ENCODE measurements around the gene LIG3. TPM values are rescaled to one million over a fixed set of nuclear protein-coding genes. Genes with fewer than 3 reads are reported as not detected.
A peak's percentile ranks its signal among the peaks of the same experiment; 100 is the strongest.
"Not testable (repeated sequence)": the region's sequence is repeated elsewhere in the genome, so short reads cannot be mapped to it uniquely, and the experiment has no call there.

Gene LIG3
- total RNA-seq, 2 experiments from 2014 or later: 44.1 to 50.4 TPM

DNA sequence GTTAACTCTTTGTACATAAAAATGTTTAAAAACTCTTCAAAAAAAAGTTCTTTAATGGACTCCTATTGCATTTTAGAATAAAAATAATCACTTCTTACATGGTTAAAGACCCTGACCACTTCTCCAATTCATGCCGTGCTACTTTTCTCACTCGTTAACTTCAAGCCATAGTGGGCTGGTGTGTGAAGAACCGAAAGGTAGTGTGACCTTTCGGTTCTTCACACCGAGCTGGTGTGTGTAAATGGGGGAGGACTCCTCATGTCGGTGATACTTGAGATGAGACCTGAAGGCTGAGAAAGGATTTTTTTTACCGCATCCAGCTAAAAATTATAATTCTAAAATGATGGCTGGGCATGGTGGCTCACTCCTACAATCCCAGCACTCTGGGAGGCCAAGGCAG, 61.1 kb downstream of the LIG3 start:
- DNase-seq (no peak), ATAC-seq (no peak)
- CTCF ChIA-PET: interaction anchor here (1.1 to 1.8 kb wide), 3 partner anchors 12 to 49 kb away, joined by 3 to 7 read pairs (median 7); no protein-coding TSS in a partner anchor
- Mint-ChIP-seq H3K4me1 (ENCODE audit: low read depth) (peaks cover 50% of the 10 kb centered on the region), H3K27ac (peak overlapping the region; percentile 36), H3K36me3 (ENCODE audit: low read depth) (peaks cover 4% of the 10 kb centered on the region), H3K9me3 (no peaks in the 10 kb centered on the region), H3K4me3 (no peak overlapping the region), H3K27me3 (no peaks in the 10 kb centered on the region)
- POLR2A ChIA-PET: interaction anchor here (1.0 to 2.5 kb wide), 6 partner anchors 8 to 52 kb away, joined by 3 to 8 read pairs (median 6); no protein-coding TSS in a partner anchor
- intact Hi-C loops (cut with micrococcal nuclease): no loop called here
- TF ChIP-seq, protein P1, sequence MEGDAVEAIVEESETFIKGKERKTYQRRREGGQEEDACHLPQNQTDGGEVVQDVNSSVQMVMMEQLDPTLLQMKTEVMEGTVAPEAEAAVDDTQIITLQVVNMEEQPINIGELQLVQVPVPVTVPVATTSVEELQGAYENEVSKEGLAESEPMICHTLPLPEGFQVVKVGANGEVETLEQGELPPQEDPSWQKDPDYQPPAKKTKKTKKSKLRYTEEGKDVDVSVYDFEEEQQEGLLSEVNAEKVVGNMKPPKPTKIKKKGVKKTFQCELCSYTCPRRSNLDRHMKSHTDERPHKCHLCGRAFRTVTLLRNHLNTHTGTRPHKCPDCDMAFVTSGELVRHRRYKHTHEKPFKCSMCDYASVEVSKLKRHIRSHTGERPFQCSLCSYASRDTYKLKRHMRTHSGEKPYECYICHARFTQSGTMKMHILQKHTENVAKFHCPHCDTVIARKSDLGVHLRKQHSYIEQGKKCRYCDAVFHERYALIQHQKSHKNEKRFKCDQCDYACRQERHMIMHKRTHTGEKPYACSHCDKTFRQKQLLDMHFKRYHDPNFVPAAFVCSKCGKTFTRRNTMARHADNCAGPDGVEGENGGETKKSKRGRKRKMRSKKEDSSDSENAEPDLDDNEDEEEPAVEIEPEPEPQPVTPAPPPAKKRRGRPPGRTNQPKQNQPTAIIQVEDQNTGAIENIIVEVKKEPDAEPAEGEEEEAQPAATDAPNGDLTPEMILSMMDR (IDR thresholded peaks at IDR 0.05): no peak

GRCh38 chr17:35044181-35044580, 63.9 kb downstream of the LIG3 start:
- DNase-seq (no peak), ATAC-seq (no peak)
- Mint-ChIP-seq H3K9me3 (no peaks in the 10 kb centered on the region), H3K27ac (peak overlapping the region; percentile 97), H3K4me1 (ENCODE audit: low read depth) (peaks cover 62% of the 10 kb centered on the region), H3K4me3 (no peak overlapping the region), H3K36me3 (ENCODE audit: low read depth) (peaks cover 7% of the 10 kb centered on the region), H3K27me3 (no peaks in the 10 kb centered on the region)
- TF ChIP-seq, protein P1 (IDR thresholded peaks at IDR 0.05): no peak
- intact Hi-C loops (cut with micrococcal nuclease): no loop called here
- POLR2A ChIA-PET: interaction anchor here (0.7 kb wide), 1 partner anchor 165 kb away, joined by 5 read pairs; no protein-coding TSS in a partner anchor
- CTCF ChIA-PET: interaction anchor here (1.6 kb wide), 1 partner anchor 46 kb away, joined by 4 read pairs; no protein-coding TSS in a partner anchor

DNA sequence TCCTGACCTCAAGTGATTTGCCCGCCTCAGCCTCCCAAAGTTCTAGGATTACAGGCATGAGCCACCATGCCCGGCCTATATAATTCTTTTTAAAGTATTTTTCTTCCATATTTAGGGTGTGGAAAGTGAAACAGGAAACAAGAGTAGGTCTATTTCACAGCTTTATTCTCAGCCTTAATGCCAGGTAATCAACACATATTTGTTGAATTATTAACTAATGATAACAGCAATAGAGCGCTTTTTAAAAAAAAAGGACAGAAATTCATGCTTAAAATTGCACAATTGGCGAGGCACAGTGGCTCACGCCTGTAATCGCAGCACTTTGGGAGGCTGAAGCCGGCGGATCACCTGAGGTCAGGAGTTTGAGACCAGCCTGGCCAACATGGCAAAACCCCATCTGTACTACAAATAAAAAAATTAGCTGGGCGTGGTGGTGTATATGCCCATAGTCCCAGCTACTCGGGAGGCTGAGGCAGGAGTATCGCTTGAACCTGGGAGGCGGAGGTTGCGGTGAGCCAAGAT, 65.2 kb downstream of the LIG3 start:
- ATAC-seq; DNase-seq; H3K9me3 Mint-ChIP-seq; H3K27me3 Mint-ChIP-seq; intact Hi-C loops (cut with micrococcal nuclease); H3K36me3 Mint-ChIP-seq (ENCODE audit: low read depth): not testable (repeated sequence)
- Mint-ChIP-seq H3K4me3 (peak overlapping the region; percentile 77), H3K4me1 (ENCODE audit: low read depth) (peaks cover 66% of the 10 kb centered on the region), H3K27ac (peak overlapping the region; percentile 97)
- ChIA-PET CTCF (interaction anchor here (0.6 kb wide), 1 partner anchor 322 kb away, joined by 3 read pairs; no protein-coding TSS in a partner anchor), POLR2A (interaction anchor here (1.3 to 2.4 kb wide), 2 partner anchors 9 to 41 kb away, joined by 3 to 7 read pairs; no protein-coding TSS in a partner anchor)

DNA sequence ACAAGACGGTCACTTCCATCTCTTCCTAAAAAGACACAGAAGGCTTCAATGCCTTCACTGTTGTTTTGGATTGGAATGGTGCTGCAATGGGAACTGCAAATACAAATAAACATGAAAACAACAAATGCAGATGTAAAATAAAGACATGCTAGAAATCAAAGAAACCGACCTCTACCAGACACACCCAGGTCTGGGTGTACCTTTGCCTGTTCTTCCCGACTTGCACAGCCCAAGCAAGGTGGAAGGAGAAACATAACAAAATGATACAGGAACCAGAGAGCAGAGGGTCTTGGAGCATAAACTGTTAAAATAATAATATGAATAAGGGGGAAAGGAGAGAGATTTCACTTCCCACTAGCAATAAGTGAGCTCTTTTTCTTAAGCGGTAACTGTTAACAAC, 65.9 kb downstream of the LIG3 start:
- Mint-ChIP-seq H3K4me3 (peak overlapping the region; percentile 77), H3K9me3 (no peaks in the 10 kb centered on the region), H3K36me3 (ENCODE audit: low read depth) (peaks cover 7% of the 10 kb centered on the region), H3K27ac (peak overlapping the region; percentile 97), H3K4me1 (ENCODE audit: low read depth) (peaks cover 67% of the 10 kb centered on the region), H3K27me3 (no peaks in the 10 kb centered on the region)
- intact Hi-C loops (cut with micrococcal nuclease): loop anchor here (2.0 kb wide), 1 partner anchor 17 kb away; the partner anchor contains the start of gene RFFL
- TF ChIP-seq, protein P1 (IDR thresholded peaks at IDR 0.05): no peak
- POLR2A ChIA-PET: interaction anchor here (0.5 to 2.4 kb wide), 15 partner anchors 10 to 84 kb away, joined by 3 to 8 read pairs (median 4); partner anchors contain the start of genes RAD51D and RFFL
- ATAC-seq (no peak), DNase-seq (no peak)
- CTCF ChIA-PET: interaction anchor here (0.8 to 2.4 kb wide), 13 partner anchors 10 to 74 kb away, joined by 3 to 9 read pairs (median 4); partner anchors contain the start of genes RAD51D and RFFL

- POLR2A ChIA-PET: interaction anchor here (0.7 to 2.4 kb wide), 15 partner anchors 10 to 85 kb away, joined by 3 to 8 read pairs (median 4); partner anchors contain the start of genes RAD51D and RFFL
- Mint-ChIP-seq H3K4me3 (peak overlapping the region; percentile 77), H3K27ac (peak overlapping the region; percentile 97), H3K4me1 (ENCODE audit: low read depth) (peaks cover 69% of the 10 kb centered on the region), H3K9me3 (no peaks in the 10 kb centered on the region), H3K27me3 (no peaks in the 10 kb centered on the region), H3K36me3 (ENCODE audit: low read depth) (peaks cover 5% of the 10 kb centered on the region)
- intact Hi-C loops (cut with micrococcal nuclease): loop anchor here (2.0 kb wide), 1 partner anchor 16 kb away; the partner anchor contains the start of gene RFFL
- peak; percentile 93 for ATAC-seq
- peak; percentile 82 for DNase-seq
- CTCF ChIA-PET: interaction anchor here (0.8 to 2.4 kb wide), 13 partner anchors 11 to 73 kb away, joined by 3 to 9 read pairs (median 4); partner anchors contain the start of genes RAD51D and RFFL
- TF ChIP-seq, protein P1 (IDR thresholded peaks at IDR 0.05): no peak
These were observed 66.5 kb downstream of the LIG3 start for GRCh38 chr17:35046740-35047283.

Data from activated CD8-positive, alpha-beta T cell treated with anti-CD3 and anti-CD28 coated beads for 36 hours (primary cell).